Endothelial cell of umbilical vein (primary cell): ENCODE data around the gene MTFMT. TPM values are rescaled to one million over a fixed set of nuclear protein-coding genes. Genes with fewer than 3 reads are reported as not detected.

Experiments
- BruUV-seq: library from RNA; stranded (reverse); fragments of 400-500 nt; replicated peaks from 2 replicates; lab custom pipeline; 2021; lab: Mats Ljungman, UMichigan
- CTCF ChIA-PET: fragments of 300-600, 350-600 bp; sonication (Branson Sonifier 250); formaldehyde crosslinking; loops from one replicate; lab custom pipeline; 2021; ENCODE audit warnings: antibody characterized with exemption, inconsistent platforms; lab: Charles Lee
- POLR2A ChIA-PET: fragments of 300-600, 350-600 bp; sonication (Branson Sonifier 250); formaldehyde crosslinking; loops from one replicate; lab custom pipeline; 2021; ENCODE audit warnings: antibody characterized with exemption, inconsistent platforms; lab: Charles Lee
- DNase-seq: peaks from one replicate; pipeline ENCODE4 v3.0.0-alpha.2; 2011; ENCODE audit warnings: low read depth, low spot score
- FAIRE-seq: peaks from 2 replicates; lab custom pipeline; 2011; peaks lifted over from hg19 to GRCh38; lab: Jason Lieb, UNC
- H2AFZ ChIP-seq: 2 replicates; pipeline ENCODE4 v1.6.0; 2012; ENCODE audit warnings: low read depth, low read length, control low read depth, inconsistent platforms
- H3K27ac ChIP-seq: 2 replicates; pipeline ENCODE4 v1.5.1; 2011; ENCODE audit warnings: low read depth, mild to moderate bottlenecking, control low read depth, low read length, moderate library complexity; ENCODE audit not compliant: insufficient read depth
- H3K27me3 ChIP-seq, 2 experiments: 2 replicates each; pipeline versions ENCODE4 v1.6.0 to v1.6.1; 2011; ENCODE audit warnings: low read length in 2 of 2, mixed read lengths in 1 of 2; ENCODE audit not compliant: control insufficient read depth in 2 of 2, insufficient read depth in 2 of 2
- H3K36me3 ChIP-seq, 2 experiments: 2 replicates in 1 of 2; 3 replicates in 1 of 2; pipeline ENCODE4 v1.5.1; 2011; ENCODE audit warnings: low read length in 2 of 2, mild to moderate bottlenecking in 1 of 2, moderate library complexity in 1 of 2; ENCODE audit not compliant: control insufficient read depth in 2 of 2, insufficient read depth in 2 of 2; ENCODE audit errors: extremely low read depth in 1 of 2
- H3K4me1 ChIP-seq: 3 replicates; pipeline ENCODE4 v1.5.1; 2011; ENCODE audit warnings: mild to moderate bottlenecking, low read length; ENCODE audit not compliant: control insufficient read depth, insufficient read depth; ENCODE audit errors: extremely low read depth
- H3K4me2 ChIP-seq: 2 replicates; pipeline ENCODE4 v1.6.1; 2011; ENCODE audit warnings: low read length, control low read depth, mixed read lengths; ENCODE audit not compliant: insufficient read depth
- H3K4me3 ChIP-seq, 3 experiments: fragments of 200-600 bp in 1 of 3; sonication (generic), shearing (Covaris generic) in 1 of 3; replicated peaks in 1 of 3; 2 replicates each; pipeline ENCODE4 v1.5.1; 2011 to 2016; ENCODE audit warnings: control low read depth in 3 of 3, low read length in 3 of 3, mild to moderate bottlenecking in 2 of 3, inconsistent platforms in 1 of 3, low read depth in 1 of 3, moderate library complexity in 1 of 3; ENCODE audit not compliant: insufficient read depth in 1 of 3
- H3K79me2 ChIP-seq: 2 replicates; pipeline ENCODE4 v1.6.0; 2012; ENCODE audit warnings: low read length, inconsistent platforms; ENCODE audit not compliant: control insufficient read depth, insufficient read depth
- H3K9ac ChIP-seq: replicated peaks from 2 replicates; pipeline ENCODE3; 2011; ENCODE audit warnings: low read length, control low read depth; ENCODE audit not compliant: insufficient read depth; ENCODE audit errors: extremely low read depth
- H3K9me1 ChIP-seq: replicated peaks from 3 replicates; pipeline ENCODE4 v1.6.0; 2011; ENCODE audit warnings: mild to moderate bottlenecking, low read length; ENCODE audit not compliant: control insufficient read depth, insufficient read depth; ENCODE audit errors: extremely low read depth
- H3K9me3 ChIP-seq: replicated peaks from 2 replicates; pipeline ENCODE4 v1.5.1; 2012; ENCODE audit warnings: low read length, inconsistent platforms; ENCODE audit not compliant: control insufficient read depth, insufficient read depth
- H4K20me1 ChIP-seq: replicated peaks from 2 replicates; pipeline ENCODE3; 2011; ENCODE audit warnings: mild to moderate bottlenecking, low read length; ENCODE audit not compliant: control insufficient read depth, insufficient read depth; ENCODE audit errors: extremely low read depth
- EZH2 ChIP-seq: IDR thresholded peaks from 2 replicates; pipeline ENCODE4 v1.6.1; 2012; ENCODE audit warnings: borderline replicate concordance, low read depth, mild to moderate bottlenecking, moderate library complexity, low read length, inconsistent platforms; ENCODE audit not compliant: severe bottlenecking
- FOS ChIP-seq: IDR thresholded peaks from 2 replicates; pipeline ENCODE4 v1.6.1; 2011; ENCODE audit warnings: mild to moderate bottlenecking, low read length, moderate library complexity, borderline replicate concordance; ENCODE audit not compliant: insufficient read depth
- GATA2 ChIP-seq: IDR thresholded peaks from 2 replicates; pipeline ENCODE4 v1.7.0; 2011; ENCODE audit warnings: low read depth, mild to moderate bottlenecking, moderate library complexity, mixed read lengths, low read length; ENCODE audit not compliant: insufficient read length, insufficient read depth
- JUN ChIP-seq: IDR thresholded peaks from 2 replicates; pipeline ENCODE4 v1.6.1; 2011; ENCODE audit warnings: borderline replicate concordance, low read depth; ENCODE audit not compliant: insufficient read length, insufficient read depth
- MYC ChIP-seq: IDR thresholded peaks from one replicate; pipeline ENCODE4 v1.6.1; 2011; ENCODE audit warnings: mild to moderate bottlenecking, low read depth, low read length
- POLR2A ChIP-seq: IDR thresholded peaks from 2 replicates; pipeline ENCODE4 v1.6.1; 2012; ENCODE audit warnings: low read depth, mild to moderate bottlenecking, control low read depth, low read length
- POLR2AphosphoS5 ChIP-seq: IDR thresholded peaks from 2 replicates; pipeline ENCODE4 v1.6.1; 2012; ENCODE audit warnings: low read depth, mild to moderate bottlenecking, control low read depth, low read length, moderate library complexity; ENCODE audit not compliant: insufficient read depth
- dilution Hi-C: fragments of 300-500 bp; cut with MboI; formaldehyde crosslinking; loops from one replicate; pipeline ENCODE4 v1.15.0; 2019; ENCODE audit warnings: low sequenced_read_pairs; ENCODE audit not compliant: extremely low pct_ligation_motif_present
- intact Hi-C: fragments of 100-400 bp; cut with micrococcal nuclease; formaldehyde crosslinking; loops from one replicate; pipeline ENCODE4 v1.10.0; 2022
- polyA plus RNA-seq, 4 experiments: library from polyadenylated mRNA; depleted of rRNA in 3 of 4; stranded (reverse) in 3 of 4; unstranded in 1 of 4; fragments of >200 nt; gene quantifications; 2 replicates each; pipeline versions ENCODE4 v1.2.1 to v1.2.3, GENCODE V29; 2011 to 2012; ENCODE audit warnings: missing spikeins in 1 of 4
- total RNA-seq: library from RNA; stranded (reverse); gene quantifications from 2 replicates; pipeline ENCODE4 v1.2.3, GENCODE V29; 2021
- TF ChIP-seq, protein P1 (sequence below): IDR thresholded peaks from 2 replicates; pipeline ENCODE4 v1.6.1; 2011; ENCODE audit not compliant: insufficient read depth, insufficient read length
- TF ChIP-seq, protein P2 (sequence below), 2 donors: IDR thresholded peaks; 1 replicate in 1 of 2; 2 replicates in 1 of 2; pipeline ENCODE4 v1.5.1; 2011; ENCODE audit warnings: low read length in 2 of 2, mild to moderate bottlenecking in 2 of 2, moderate library complexity in 2 of 2, control low read depth in 1 of 2, inconsistent platforms in 1 of 2, low read depth in 1 of 2; ENCODE audit not compliant: insufficient read depth in 1 of 2; ENCODE audit errors: extremely low read depth in 1 of 2

Gene MTFMT
- total and polyA plus RNA-seq, 2 donors (not counting 3 experiments of a cell fraction or from before 2014, with no cell fraction given): 7.5 to 20.4 TPM

DNA sequence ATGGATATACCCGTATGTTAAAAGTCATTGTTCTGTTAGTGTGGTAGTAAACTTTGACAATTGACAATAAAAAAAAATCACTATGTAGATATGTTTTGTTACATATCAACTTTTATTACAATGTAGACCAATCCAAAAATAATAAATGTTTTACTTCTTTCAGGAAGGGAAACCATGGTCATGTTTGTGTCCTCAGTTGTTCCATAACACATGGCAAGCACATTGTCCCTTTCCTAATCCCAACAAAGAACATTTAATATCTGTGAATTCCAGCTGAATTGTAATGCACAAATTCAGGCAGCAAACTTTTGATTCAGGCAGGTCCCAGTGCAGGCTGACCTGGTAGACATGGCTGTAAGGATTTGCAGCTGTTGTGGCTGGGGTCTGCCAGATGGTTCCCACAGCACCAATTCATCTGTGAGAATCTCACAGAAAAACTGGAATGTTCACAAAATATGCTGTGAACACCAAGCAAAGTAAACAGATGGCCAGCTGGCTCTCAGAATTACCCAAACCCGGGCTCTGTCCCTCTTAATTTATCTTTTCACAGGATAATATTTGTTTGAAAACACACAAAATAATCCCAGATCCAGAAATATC lies 37.8 kb downstream of the MTFMT start:
- TF ChIP-seq POLR2A (no peak), FOS (no peak), JUN (no peak), GATA2 (no peak), MYC (no peak), POLR2AphosphoS5 (no peak), EZH2 (no peak)
- TF ChIP-seq, protein P1, sequence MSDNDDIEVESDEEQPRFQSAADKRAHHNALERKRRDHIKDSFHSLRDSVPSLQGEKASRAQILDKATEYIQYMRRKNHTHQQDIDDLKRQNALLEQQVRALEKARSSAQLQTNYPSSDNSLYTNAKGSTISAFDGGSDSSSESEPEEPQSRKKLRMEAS: no peak
- TF ChIP-seq, protein P2, sequence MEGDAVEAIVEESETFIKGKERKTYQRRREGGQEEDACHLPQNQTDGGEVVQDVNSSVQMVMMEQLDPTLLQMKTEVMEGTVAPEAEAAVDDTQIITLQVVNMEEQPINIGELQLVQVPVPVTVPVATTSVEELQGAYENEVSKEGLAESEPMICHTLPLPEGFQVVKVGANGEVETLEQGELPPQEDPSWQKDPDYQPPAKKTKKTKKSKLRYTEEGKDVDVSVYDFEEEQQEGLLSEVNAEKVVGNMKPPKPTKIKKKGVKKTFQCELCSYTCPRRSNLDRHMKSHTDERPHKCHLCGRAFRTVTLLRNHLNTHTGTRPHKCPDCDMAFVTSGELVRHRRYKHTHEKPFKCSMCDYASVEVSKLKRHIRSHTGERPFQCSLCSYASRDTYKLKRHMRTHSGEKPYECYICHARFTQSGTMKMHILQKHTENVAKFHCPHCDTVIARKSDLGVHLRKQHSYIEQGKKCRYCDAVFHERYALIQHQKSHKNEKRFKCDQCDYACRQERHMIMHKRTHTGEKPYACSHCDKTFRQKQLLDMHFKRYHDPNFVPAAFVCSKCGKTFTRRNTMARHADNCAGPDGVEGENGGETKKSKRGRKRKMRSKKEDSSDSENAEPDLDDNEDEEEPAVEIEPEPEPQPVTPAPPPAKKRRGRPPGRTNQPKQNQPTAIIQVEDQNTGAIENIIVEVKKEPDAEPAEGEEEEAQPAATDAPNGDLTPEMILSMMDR (IDR thresholded peaks at IDR 0.05; ENCODE audit: extremely low read depth in 1 of 2, insufficient read depth in 1 of 2, low read depth in 1 of 2, low read length in 2 of 2): no peak
- no peaks in the 10 kb centered on the region for H3K36me3 ChIP-seq
- BruUV-seq: no TSS peak
- intact Hi-C loops: loop anchor here (2.0 kb wide), 1 partner anchor 37 kb away; the partner anchor contains the start of gene MTFMT
- H3K9ac ChIP-seq: no peak overlapping the region
- H3K4me3 ChIP-seq: no peak overlapping the region
- no peaks in the 10 kb centered on the region for H3K9me3 ChIP-seq
- no peaks in the 10 kb centered on the region for H3K9me1 ChIP-seq
- DNase-seq (no peak), FAIRE-seq (no peak)
- H3K79me2 ChIP-seq: peaks cover 18% of the 10 kb centered on the region
- no peak overlapping the region for H3K27ac ChIP-seq
- ChIA-PET CTCF (no interaction called here), POLR2A (no interaction called here)
- dilution Hi-C loops: no loop called here
- H4K20me1 ChIP-seq: no peaks in the 10 kb centered on the region
- peak overlapping the region; percentile 62 for H2AFZ ChIP-seq
- peaks cover 14% of the 10 kb centered on the region for H3K4me1 ChIP-seq
- no peak overlapping the region for H3K4me2 ChIP-seq
- no peaks in the 10 kb centered on the region for H3K27me3 ChIP-seq
